Measurements from ENCODE around the gene TRO.

DNA sequence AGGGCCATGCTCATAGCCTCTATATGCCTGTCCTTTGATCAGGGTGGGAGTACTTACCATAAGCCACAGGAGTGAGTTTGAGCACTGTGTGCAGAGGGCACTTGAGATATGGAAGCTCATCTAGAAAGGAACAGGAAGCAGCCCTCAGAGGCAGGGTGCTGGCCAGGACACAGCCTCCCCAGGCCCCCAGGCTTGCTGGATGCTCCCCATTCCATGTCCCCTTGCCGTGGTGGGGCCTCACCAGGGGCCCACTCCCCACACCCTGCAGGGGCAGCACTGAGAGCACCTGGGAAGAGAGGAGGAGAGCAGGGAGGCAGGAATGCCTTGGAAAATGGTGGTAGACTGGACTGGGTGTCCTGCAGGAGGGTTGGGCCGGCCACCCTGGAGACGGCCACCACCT is 14.3 kb downstream of the TRO start:
- no peak for TF ChIP-seq CTCF (IDR thresholded peaks at IDR 0.05; ENCODE audit: poor library complexity)
- no peak for TF ChIP-seq EZH2phosphoT487 (IDR thresholded peaks at IDR 0.05; ENCODE audit: low read depth, severe bottlenecking, unreplicated experiment)
- no peak for TF ChIP-seq EZH2 (IDR thresholded peaks at IDR 0.05; ENCODE audit: borderline replicate concordance)
